Nephron (organoid): ENCODE results near the gene ALDH1A2.

Source experiments
- H3K27ac Mint-ChIP-seq, 3 experiments: 2 replicates each; pipeline ENCODE4 v1.8.0; 2020; ENCODE audit warnings: mixed read lengths in 3 of 3, mild to moderate bottlenecking in 2 of 3, moderate library complexity in 1 of 3
- H3K27me3 Mint-ChIP-seq: 2 replicates; pipeline ENCODE4 v1.8.0; 2021; ENCODE audit warnings: low read depth, mild to moderate bottlenecking, moderate library complexity, mixed read lengths
- H3K36me3 Mint-ChIP-seq: 2 replicates; pipeline ENCODE4 v1.8.0; 2020; ENCODE audit warnings: low read depth, mixed read lengths
- H3K4me1 Mint-ChIP-seq: 2 replicates; pipeline ENCODE4 v1.8.0; 2020; ENCODE audit warnings: mixed read lengths
- H3K4me3 Mint-ChIP-seq, 3 experiments: 2 replicates each; pipeline ENCODE4 v1.8.0; 2020; ENCODE audit warnings: mild to moderate bottlenecking in 3 of 3, mixed read lengths in 3 of 3, moderate library complexity in 2 of 3
- H3K9me3 Mint-ChIP-seq: 2 replicates; pipeline ENCODE4 v1.8.0; 2020; ENCODE audit warnings: mixed read lengths
- CTCF ChIP-seq, 3 experiments: fragments of 200-600 bp; sonication (generic); IDR thresholded peaks; one replicate each; pipeline ENCODE4 v1.5.0; 2021; ENCODE audit warnings: antibody characterized with exemption in 3 of 3; ENCODE audit not compliant: unreplicated experiment in 3 of 3

The ALDH1A2 gene

GRCh38 chr15:57953874-57954273 is 111.6 kb downstream of the ALDH1A2 start:
- no peak overlapping the region for H3K4me3 Mint-ChIP-seq
- no peaks in the 10 kb centered on the region for H3K9me3 Mint-ChIP-seq
- peaks cover 42% of the 10 kb centered on the region for H3K36me3 Mint-ChIP-seq
- no peaks in the 10 kb centered on the region for H3K27me3 Mint-ChIP-seq
- H3K4me1 Mint-ChIP-seq = peaks cover 22% of the 10 kb centered on the region
- no peak for TF ChIP-seq CTCF (IDR thresholded peaks at IDR 0.05; ENCODE audit: unreplicated experiment in 3 of 3)
- peak overlapping the region; percentile 3 to 26 (median 13) for H3K27ac Mint-ChIP-seq

GRCh38 chr15:57951328-57951932 is 114.1 kb downstream of the ALDH1A2 start:
- Mint-ChIP-seq H3K36me3 (peaks cover 21% of the 10 kb centered on the region), H3K27ac (peak overlapping the region; percentile 12 to 45 (median 27)), H3K4me3 (no peak overlapping the region), H3K9me3 (no peaks in the 10 kb centered on the region), H3K4me1 (peaks cover 27% of the 10 kb centered on the region), H3K27me3 (no peaks in the 10 kb centered on the region)
- TF ChIP-seq CTCF (IDR thresholded peaks at IDR 0.05; ENCODE audit: unreplicated experiment in 3 of 3) = no peak

GRCh38 chr15:57950381-57950946 is 115.0 kb downstream of the ALDH1A2 start:
- no peaks in the 10 kb centered on the region for H3K9me3 Mint-ChIP-seq
- peaks cover 26% of the 10 kb centered on the region for H3K4me1 Mint-ChIP-seq

GRCh38 chr15:57949374-57949943 is 116.1 kb downstream of the ALDH1A2 start:
- peak overlapping the region in 1 of 3 experiments; percentile 61 for H3K27ac Mint-ChIP-seq

More at GRCh38 chr15:57950381-57950946, 115.0 kb downstream of the ALDH1A2 start:
- Mint-ChIP-seq H3K36me3 (peaks cover 14% of the 10 kb centered on the region), H3K27ac (peak overlapping the region; percentile 25 to 61 (median 46)), H3K27me3 (no peaks in the 10 kb centered on the region), H3K4me3 (no peak overlapping the region)
- no peak for TF ChIP-seq CTCF (IDR thresholded peaks at IDR 0.05; ENCODE audit: unreplicated experiment in 3 of 3)

GRCh38 chr15:57948351-57949289 is 116.9 kb downstream of the ALDH1A2 start:
- Mint-ChIP-seq H3K4me1 (peaks cover 26% of the 10 kb centered on the region), H3K27me3 (no peaks in the 10 kb centered on the region), H3K9me3 (no peaks in the 10 kb centered on the region), H3K27ac (peak overlapping the region in 1 of 3 experiments; percentile 34), H3K4me3 (no peak overlapping the region), H3K36me3 (peaks cover 3% of the 10 kb centered on the region)
- TF ChIP-seq CTCF (IDR thresholded peaks at IDR 0.05; ENCODE audit: unreplicated experiment in 3 of 3) = no peak

More at GRCh38 chr15:57949374-57949943, 116.1 kb downstream of the ALDH1A2 start:
- Mint-ChIP-seq H3K27me3 (no peaks in the 10 kb centered on the region), H3K9me3 (no peaks in the 10 kb centered on the region), H3K36me3 (peaks cover 7% of the 10 kb centered on the region), H3K4me3 (no peak overlapping the region), H3K4me1 (peaks cover 28% of the 10 kb centered on the region)
- TF ChIP-seq CTCF (IDR thresholded peaks at IDR 0.05; ENCODE audit: unreplicated experiment in 3 of 3) = no peak
